K562 (cell line): ENCODE measurements around the gene PPM1E. TPM values are rescaled to one million over a fixed set of nuclear protein-coding genes. Genes with fewer than 3 reads are reported as not detected.

Experiments used
- ATAC-seq: fragments of 200-7000 bp; cut with Tn5 transposase; 3 replicates; pipeline ENCODE4 v1.9.1; 2020; ENCODE audit warnings: moderate library complexity
- BruUV-seq: library from RNA; stranded (reverse); fragments of 400-500 nt; replicated peaks from 2 replicates; lab custom pipeline; 2021; lab: Mats Ljungman, UMichigan
- CTCF ChIA-PET: fragments of 300-600 bp; formaldehyde crosslinking; extraction: SDS; loops from one replicate; lab custom pipeline; 2021; ENCODE audit warnings: low intra/inter-chr PET ratio; lab: Yijun Ruan, JAX
- POLR2A ChIA-PET: fragments of 300-600, 350-650 bp; sonication (Branson Sonifier 250); formaldehyde crosslinking; extraction: SDS; loops from one replicate; lab custom pipeline; 2021; ENCODE audit warnings: antibody characterized with exemption, inconsistent platforms; lab: Yijun Ruan, JAX
- DNase-seq, 4 experiments: peaks; one replicate each; pipeline versions ENCODE4 v3.0.0 to v3.0.0-alpha.2; 2011 to 2018; ENCODE audit warnings: low spot score in 3 of 4, mixed read lengths in 3 of 4; ENCODE audit errors: extremely low read depth in 1 of 4
- FAIRE-seq: peaks from 2 replicates; lab custom pipeline; 2011; peaks lifted over from hg19 to GRCh38; lab: Jason Lieb, UNC
- H2AFZ ChIP-seq: 2 replicates; pipeline ENCODE4 v1.6.0; 2011; ENCODE audit warnings: low read depth, low read length, control low read depth, inconsistent platforms
- H3K27ac ChIP-seq: fragments of 200-600 bp; 3 replicates; pipeline ENCODE4 v1.8.0; 2011; ENCODE audit warnings: low read depth, mild to moderate bottlenecking, control low read depth, inconsistent platforms, low read length, moderate library complexity, mixed read lengths; ENCODE audit errors: extremely low read depth
- H3K27me3 ChIP-seq, 2 experiments: fragments of 300-600 bp in 1 of 2; 2 replicates in 1 of 2; 3 replicates in 1 of 2; pipeline versions ENCODE4 v1.6.0 to v1.8.0; 2011; ENCODE audit warnings: inconsistent platforms in 2 of 2, low read length in 2 of 2, mild to moderate bottlenecking in 1 of 2, mixed read lengths in 1 of 2, moderate library complexity in 1 of 2; ENCODE audit not compliant: control insufficient read depth in 2 of 2, insufficient read depth in 2 of 2
- H3K36me3 ChIP-seq: fragments of 300-600 bp; 3 replicates; pipeline ENCODE4 v1.8.0; 2011; ENCODE audit warnings: mild to moderate bottlenecking, low read length, inconsistent platforms; ENCODE audit not compliant: control insufficient read depth, insufficient read depth
- H3K4me1 ChIP-seq, 2 experiments: fragments of 200-600 bp in 1 of 2; replicated peaks in 1 of 2; 2 replicates in 1 of 2; 3 replicates in 1 of 2; pipeline versions ENCODE4 v1.5.1 to v1.8.0; 2011; ENCODE audit warnings: inconsistent platforms in 2 of 2, low read length in 2 of 2, mild to moderate bottlenecking in 1 of 2, mixed read lengths in 1 of 2, moderate library complexity in 1 of 2; ENCODE audit not compliant: control insufficient read depth in 2 of 2, insufficient read depth in 2 of 2
- H3K4me2 ChIP-seq: 2 replicates; pipeline ENCODE4 v1.6.1; 2011; ENCODE audit warnings: low read length, control low read depth, inconsistent platforms, mixed read lengths; ENCODE audit not compliant: insufficient read depth
- H3K4me3 ChIP-seq: fragments of 200-600 bp; sonication (generic), shearing (Covaris generic); 2 replicates; pipeline ENCODE4 v1.5.1; 2016; ENCODE audit warnings: control low read depth, inconsistent platforms
- H3K79me2 ChIP-seq: fragments of 200-600 bp; 3 replicates; pipeline ENCODE4 v1.8.0; 2011; ENCODE audit warnings: low read length, inconsistent platforms; ENCODE audit not compliant: control insufficient read depth, insufficient read depth
- H3K9ac ChIP-seq, 2 experiments: 2 replicates each; pipeline versions ENCODE4 v1.6.0 to v1.6.1; 2011; ENCODE audit warnings: low read depth in 2 of 2, low read length in 2 of 2, control low read depth in 1 of 2, inconsistent platforms in 1 of 2, mild to moderate bottlenecking in 1 of 2, mixed read lengths in 1 of 2; ENCODE audit not compliant: insufficient read depth in 1 of 2
- H3K9me1 ChIP-seq: one replicate; pipeline ENCODE4 v1.6.0; 2011; ENCODE audit warnings: inconsistent platforms, mild to moderate bottlenecking, low read length, moderate library complexity; ENCODE audit not compliant: control insufficient read depth, insufficient read depth
- H3K9me3 ChIP-seq: replicated peaks from 2 replicates; pipeline ENCODE4 v1.5.1; 2011; ENCODE audit warnings: low read depth, low read length, inconsistent platforms; ENCODE audit not compliant: control insufficient read depth, insufficient read depth
- H4K20me1 ChIP-seq: replicated peaks from 2 replicates; pipeline ENCODE4 v1.6.1; 2011; ENCODE audit warnings: low read length, inconsistent platforms, mixed read lengths; ENCODE audit not compliant: control insufficient read depth, insufficient read depth
- ATF3 ChIP-seq, 2 experiments: fragments of 450-650 bp in 1 of 2; sonication (generic) in 1 of 2; formaldehyde crosslinking in 1 of 2; IDR thresholded peaks in 1 of 2; conservative IDR thresholded peaks in 1 of 2; 2 replicates each; pipeline versions ENCODE4 v1.6.1 to v1.8.1; 2016 to 2023; ENCODE audit warnings: mild to moderate bottlenecking in 2 of 2, moderate library complexity in 2 of 2, inconsistent platforms in 1 of 2, missing genetic modification reagents in 1 of 2
- CCAR2 ChIP-seq: fragments of 200-400 bp; formaldehyde crosslinking; IDR thresholded peaks from 2 replicates; pipeline ENCODE4 v1.6.1; 2017; ENCODE audit warnings: mild to moderate bottlenecking, low read depth, low read length
- DLX4 ChIP-seq: fragments of 250-450 bp; sonication (Bioruptor Pico); IDR thresholded peaks from 2 replicates; pipeline ENCODE4 v1.6.1; 2021; ENCODE audit warnings: mild to moderate bottlenecking
- ELF2 ChIP-seq: fragments of 250-450 bp; sonication (Bioruptor Pico); IDR thresholded peaks from 2 replicates; pipeline ENCODE4 v1.5.0; 2021; ENCODE audit warnings: mild to moderate bottlenecking
- EP400 ChIP-seq: fragments of 450-650 bp; IDR thresholded peaks from 2 replicates; pipeline ENCODE4 v1.6.1; 2017; ENCODE audit warnings: antibody characterized with exemption, mild to moderate bottlenecking, moderate library complexity
- FOXJ2 ChIP-seq: fragments of 200-800 bp; sonication (Bioruptor generic); IDR thresholded peaks from 2 replicates; pipeline ENCODE4 v1.6.1; 2016; ENCODE audit warnings: missing genetic modification characterization, missing compliant biosample characterization
- GATAD2B ChIP-seq: fragments of 450-650 bp; IDR thresholded peaks from 2 replicates; pipeline ENCODE4 v1.6.1; 2017; ENCODE audit warnings: mild to moderate bottlenecking, borderline replicate concordance
- HLTF ChIP-seq: fragments of 450-650 bp; IDR thresholded peaks from 2 replicates; pipeline ENCODE4 v1.6.1; 2016
- IRF2 ChIP-seq: sonication (generic); formaldehyde crosslinking; IDR thresholded peaks from 2 replicates; pipeline ENCODE4 v1.8.1; 2022; ENCODE audit warnings: mild to moderate bottlenecking, missing genetic modification reagents
- POLR2G ChIP-seq: fragments of 200-400 bp; formaldehyde crosslinking; IDR thresholded peaks from 2 replicates; pipeline ENCODE4 v1.6.1; 2017; ENCODE audit warnings: low read depth, mild to moderate bottlenecking, antibody characterized with exemption, low read length, moderate library complexity
- PTRF ChIP-seq: fragments of 450-650 bp; IDR thresholded peaks from 2 replicates; pipeline ENCODE4 v1.6.1; 2016; ENCODE audit warnings: mild to moderate bottlenecking, missing genetic modification characterization, missing compliant biosample characterization
- RAD51 ChIP-seq: fragments of 450-650 bp; IDR thresholded peaks from 2 replicates; pipeline ENCODE4 v1.7.1; 2016; ENCODE audit warnings: low read depth, mild to moderate bottlenecking, borderline replicate concordance
- RBBP5 ChIP-seq: fragments of 200-600 bp; sonication (generic); IDR thresholded peaks from 2 replicates; pipeline ENCODE4 v1.6.1; 2012; ENCODE audit warnings: borderline replicate concordance, mild to moderate bottlenecking, low read length, control low read depth, inconsistent platforms; ENCODE audit not compliant: insufficient read depth, poor library complexity, severe bottlenecking
- RBM15 ChIP-seq: fragments of 200-400 bp; formaldehyde crosslinking; IDR thresholded peaks from 2 replicates; pipeline ENCODE4 v1.6.1; 2018; ENCODE audit warnings: mild to moderate bottlenecking, low read length, moderate library complexity; ENCODE audit not compliant: insufficient read depth
- XRCC3 ChIP-seq: fragments of 450-650 bp; IDR thresholded peaks from 2 replicates; pipeline ENCODE4 v1.6.1; 2017; ENCODE audit warnings: mild to moderate bottlenecking, moderate library complexity
- ZFX ChIP-seq: sonication (generic); formaldehyde crosslinking; IDR thresholded peaks from 2 replicates; pipeline ENCODE4 v1.8.0; 2022; ENCODE audit warnings: mild to moderate bottlenecking, missing genetic modification reagents, moderate library complexity
- ZNF121 ChIP-seq: sonication (generic); formaldehyde crosslinking; conservative IDR thresholded peaks from 2 replicates; pipeline ENCODE4 v1.8.0; 2022; ENCODE audit warnings: missing genetic modification reagents
- ZNF212 ChIP-seq: fragments of 450-650 bp; formaldehyde crosslinking; IDR thresholded peaks from 2 replicates; pipeline ENCODE4 v1.4.0; 2020; ENCODE audit warnings: mild to moderate bottlenecking
- ZNF431 ChIP-seq: sonication (generic); formaldehyde crosslinking; IDR thresholded peaks from 2 replicates; pipeline ENCODE4 v1.8.0; 2022; ENCODE audit warnings: mild to moderate bottlenecking, missing genetic modification reagents
- ZNF57 ChIP-seq: fragments of 450-650 bp; formaldehyde crosslinking; IDR thresholded peaks from 2 replicates; pipeline ENCODE4 v1.4.0; 2020; ENCODE audit warnings: mild to moderate bottlenecking, moderate library complexity
- ZNF696 ChIP-seq: fragments of 250-450 bp; sonication (Bioruptor Pico); conservative IDR thresholded peaks from 2 replicates; pipeline ENCODE4 v1.4.0; 2020; ENCODE audit warnings: mild to moderate bottlenecking, moderate library complexity
- WGBS: fragments of 100-300 bp; shearing (Covaris generic); methylation state at CpG from one replicate; pipeline ENCODE4 v1.1.6; 2016; ENCODE audit warnings: low coverage, mixed read lengths; ENCODE audit not compliant: insufficient coverage; ENCODE audit errors: missing lambda C conversion rate; 5-methylcytosine and 5-hydroxymethylcytosine counted together
- in situ Hi-C: fragments of 300-500 bp; cut with MboI; formaldehyde crosslinking; loops from 4 replicates; pipeline ENCODE4 v1.15.0; 2018; ENCODE audit warnings: inconsistent platforms, mixed read lengths
- intact Hi-C: fragments of 100-400 bp; cut with micrococcal nuclease; formaldehyde crosslinking; loops from 2 replicates; pipeline ENCODE4 v1.14.2; 2022
- polyA plus RNA-seq, 8 experiments: library from polyadenylated mRNA; depleted of rRNA in 4 of 8; stranded (reverse) in 5 of 8; unstranded in 3 of 8; fragments of >200 nt; fragmentation: Nextera tagmentation in 2 of 8; fragmentation: Illumina TruSeq in 1 of 8; extraction: Ambion mirVana in 2 of 8; extraction: Trizol in 1 of 8; gene quantifications; 2 replicates each; pipeline versions ENCODE4 v1.2.1 to v1.2.3, GENCODE V29; 2011 to 2014; ENCODE audit warnings: inconsistent platforms in 1 of 8, missing spikeins in 1 of 8
- total RNA-seq, 7 experiments: library from RNA; depleted of rRNA in 6 of 7; stranded (reverse); fragments of >200 nt in 6 of 7; fragmentation: Illumina TruSeq in 2 of 7; extraction: Trizol in 2 of 7; gene quantifications; 2 replicates each; pipeline versions ENCODE4 v1.2.1 to v1.2.3, GENCODE V29; 2011 to 2021; ENCODE audit warnings: low replicate concordance in 1 of 7

The PPM1E gene
- total and polyA plus RNA-seq, 9 of the 15 experiments (the other 6 are each of a cell fraction or from before 2014, with no cell fraction given), result 1.0 to 5.7 (median 4.7) TPM

- TF ChIP-seq ZNF57 (CRISPR knock-in tag) (no peak), ZNF121 (CRISPR knock-in tag) (no peak), FOXJ2 (tag) (no peak), CCAR2 (no peak), IRF2 (CRISPR knock-in tag) (no peak), GATAD2B (no peak)
Observed at GRCh38 chr17:58755269-58755576, 431 bp upstream of the PPM1E start (continued).

GRCh38 chr17:58756246-58757161 is 850 bp downstream of the PPM1E start:
- H3K27me3 ChIP-seq, result no peaks in the 10 kb centered on the region
- H3K27ac ChIP-seq, result no peak overlapping the region
- ChIA-PET POLR2A (interaction anchor here (0.6 to 3.4 kb wide), 4 partner anchors 8 to 125 kb away, joined by 3 to 20 read pairs (median 4); no protein-coding TSS in a partner anchor), CTCF (no interaction called here)
- DNase-seq (peak; percentile 25 to 34 (median 30)), ATAC-seq (peak; percentile 61), FAIRE-seq (peak; percentile 71)
- H3K4me3 ChIP-seq, result peak overlapping the region; percentile 70
- intact Hi-C loops, result no loop called here
- no peaks in the 10 kb centered on the region for H3K36me3 ChIP-seq
- peaks cover 8% of the 10 kb centered on the region; the same call in 1 of the 3 replicates for H3K79me2 ChIP-seq
- in situ Hi-C loops, result no loop called here
- H3K4me2 ChIP-seq, result peak overlapping the region; percentile 88
- no peaks in the 10 kb centered on the region for H4K20me1 ChIP-seq
- H3K9me3 ChIP-seq, result no peaks in the 10 kb centered on the region
- peak overlapping the region; percentile 31 to 93; a peak in 3 of 4 replicates for H3K9ac ChIP-seq
- H2AFZ ChIP-seq, result peak overlapping the region; percentile 91
- no TSS peak for BruUV-seq
- no peaks in the 10 kb centered on the region for H3K9me1 ChIP-seq
- 2% methylated on average over 36 of the region's 72 CpGs for WGBS
- peaks cover 6 to 14% of the 10 kb centered on the region in 2 experiments; a peak in 4 of 5 replicates for H3K4me1 ChIP-seq
- TF ChIP-seq ZNF431 (CRISPR knock-in tag), result no peak
- no peak for TF ChIP-seq HLTF
- no peak for TF ChIP-seq POLR2G
- no peak for TF ChIP-seq RAD51
- no peak for TF ChIP-seq ZNF212
- no peak for TF ChIP-seq ELF2 (CRISPR knock-in tag)
- TF ChIP-seq ZNF696 (CRISPR knock-in tag), result no peak
- TF ChIP-seq DLX4 (CRISPR knock-in tag), result no peak
- TF ChIP-seq RBM15, result no peak
- no peak for TF ChIP-seq ATF3 (IDR thresholded peaks at IDR 0.05)
- TF ChIP-seq ATF3 (CRISPR knock-in tag; conservative IDR thresholded peaks at IDR 0.05), result no peak
- peak; percentile 35; the same call in 1 of the 2 replicates for TF ChIP-seq ZFX (CRISPR knock-in tag)
- TF ChIP-seq XRCC3, result no peak
- TF ChIP-seq PTRF (tag), result no peak
- peak; percentile 59 for TF ChIP-seq RBBP5
- TF ChIP-seq EP400, result no peak
